Mesenteric fat pad (tissue), 1 donor: ENCODE results near the gene POLR3B. TPM values are rescaled to one million over a fixed set of nuclear protein-coding genes. Genes with fewer than 3 reads are reported as not detected.
"Not testable (repeated sequence)": the region's sequence is repeated elsewhere in the genome, so short reads cannot be mapped to it uniquely, and the experiment has no call there.

ENCODE experiments used
- DNase-seq: peaks from one replicate; pipeline ENCODE4 v3.0.0-alpha.2; 2020; ENCODE audit warnings: low spot score
- total RNA-seq: library from RNA; stranded (reverse); fragmentation: NEBNext Ultra II Directional; extraction: Animal tissue kit (Norgen Biotek cat#: 25700); gene quantifications from one replicate; pipeline ENCODE4 v1.2.1, GENCODE V29; 2021
- donor health status: DM: yes; HTN: yes; CAD: no.

Gene POLR3B
- total RNA-seq, 1 donor from 2014 or later: 11.8 TPM

DNA sequence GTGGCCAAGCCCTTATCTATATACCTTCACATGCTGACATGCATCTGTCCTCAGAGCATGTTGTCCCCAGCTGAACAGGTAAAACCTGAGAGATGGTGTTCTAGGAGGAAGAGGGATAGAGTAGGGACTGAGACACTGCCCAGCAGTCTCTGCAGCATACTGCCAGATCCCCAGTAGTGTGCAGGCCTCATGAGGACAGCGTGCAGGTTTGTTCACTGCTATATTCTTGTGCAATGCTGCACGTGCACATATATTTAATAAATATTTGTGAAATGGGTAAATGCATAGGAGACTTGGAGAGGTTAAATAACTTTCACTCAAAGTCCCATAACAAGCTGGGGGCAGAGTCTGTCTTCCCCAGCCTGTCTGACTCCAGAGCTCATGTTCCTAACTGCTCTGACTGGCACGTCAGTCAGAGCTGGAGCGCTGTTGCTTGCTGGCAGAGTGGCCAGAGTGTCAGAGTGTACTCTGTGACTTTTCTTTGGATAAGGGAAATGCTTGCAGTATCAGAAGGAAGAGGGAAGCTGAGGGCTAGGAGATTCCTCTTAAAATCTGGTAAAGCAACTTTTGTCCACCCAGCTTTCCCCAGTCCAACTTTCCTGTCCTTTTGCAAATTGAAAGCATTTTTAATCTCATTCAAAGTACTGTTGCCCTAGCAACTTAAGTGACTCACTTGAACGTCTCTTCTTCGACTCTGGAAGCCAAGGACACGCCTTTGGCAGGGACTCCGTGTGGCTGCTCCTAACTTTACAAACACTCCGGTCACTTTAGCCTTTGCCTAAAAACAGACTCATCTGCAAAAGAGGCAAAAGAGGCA lies 14.9 kb upstream of the POLR3B start:
- DNase-seq: no peak

DNA sequence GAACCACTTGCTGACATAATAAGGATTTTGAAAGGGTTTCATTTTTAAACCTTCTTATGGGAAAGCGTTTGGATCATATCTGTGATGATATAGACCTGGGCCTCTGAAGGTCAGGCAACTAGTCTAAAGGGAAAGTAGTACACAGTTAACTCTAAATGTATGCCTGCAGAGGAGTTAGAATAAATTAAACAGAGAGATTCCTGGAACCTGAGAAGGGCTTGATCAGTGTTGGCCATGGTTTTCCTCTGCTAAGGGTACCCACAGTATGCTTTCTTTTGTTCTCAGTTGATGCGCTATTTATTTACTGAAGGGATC lies 14.4 kb upstream of the POLR3B start:
- DNase-seq: no peak

DNA sequence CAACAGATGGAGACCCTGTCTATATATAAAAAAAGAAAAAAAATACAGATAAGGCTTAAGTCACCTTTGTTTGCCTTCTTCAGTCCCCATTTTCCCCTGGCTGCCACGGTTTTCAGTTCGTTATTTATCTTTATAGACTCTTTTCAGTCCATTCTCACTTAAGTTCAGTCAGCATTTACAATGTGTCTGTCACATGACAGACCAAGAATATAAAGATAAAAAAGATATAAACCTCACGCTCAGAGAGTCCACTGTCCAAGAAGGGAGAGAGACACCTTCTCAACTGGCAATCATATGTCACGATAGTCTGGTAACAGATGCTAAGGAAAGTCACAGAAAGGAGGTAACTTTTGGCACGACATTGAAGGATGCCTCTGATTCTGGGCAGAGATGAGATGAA lies 13.4 kb upstream of the POLR3B start:
- no peak for DNase-seq

DNA sequence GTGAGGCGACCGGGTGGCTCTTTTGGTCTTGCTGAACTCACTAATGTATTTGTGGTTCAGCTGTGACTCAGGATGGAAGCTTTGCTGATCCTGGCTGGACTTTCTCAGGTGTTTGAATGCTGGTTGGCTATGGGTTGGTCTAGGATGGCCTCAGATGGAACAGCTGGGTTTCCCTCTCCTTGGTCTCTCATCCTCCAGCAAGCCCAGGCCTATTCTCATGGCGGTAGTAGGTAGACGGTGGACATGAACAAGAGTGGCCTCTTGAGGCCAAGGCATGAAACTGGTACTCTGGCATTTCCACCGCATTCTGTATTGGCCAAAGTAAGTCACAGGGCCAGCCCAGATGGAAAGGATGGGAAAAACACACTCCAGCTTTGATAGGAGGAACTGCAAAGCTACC lies 11.8 kb upstream of the POLR3B start:
- no peak for DNase-seq

DNA sequence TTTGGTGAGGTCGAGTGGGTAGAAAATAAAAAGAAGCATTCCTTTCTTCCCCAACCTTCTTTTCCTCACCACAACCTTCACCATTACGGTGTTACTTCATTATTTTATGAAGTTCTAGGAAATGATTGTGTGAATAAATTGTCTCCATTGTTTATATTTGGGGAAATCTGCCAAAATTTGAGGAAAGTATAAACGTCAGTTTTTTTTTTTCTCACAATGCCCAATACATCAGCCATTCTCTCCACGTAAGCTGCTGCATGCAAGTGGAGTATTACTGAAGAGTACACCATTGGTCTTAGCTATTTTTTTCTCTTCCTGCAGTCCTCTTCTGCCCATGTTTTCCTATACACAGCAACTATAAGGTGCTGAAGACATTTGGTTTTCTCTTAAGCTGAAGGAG lies 9.1 kb upstream of the POLR3B start:
- no peak for DNase-seq

DNA sequence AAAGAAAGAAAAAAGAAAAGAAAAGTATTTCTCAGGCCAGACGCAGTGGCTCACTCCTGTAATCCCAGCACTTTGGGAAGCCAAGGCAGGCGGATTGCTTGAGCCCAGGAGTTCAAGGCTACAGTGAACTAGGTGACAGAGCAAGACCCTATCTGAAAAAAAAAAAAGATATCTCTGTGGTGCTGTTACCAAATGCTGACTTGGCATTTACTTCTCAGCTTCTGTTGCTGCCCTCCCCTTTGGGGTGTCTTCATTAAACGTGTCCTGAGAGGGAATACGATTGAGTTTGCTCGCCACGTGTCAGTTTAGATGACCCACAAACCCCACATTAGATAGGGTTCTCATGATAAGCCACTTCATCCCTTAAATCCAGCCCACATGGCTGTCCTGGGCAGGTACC lies 4.4 kb upstream of the POLR3B start:
- no peak for DNase-seq

DNA sequence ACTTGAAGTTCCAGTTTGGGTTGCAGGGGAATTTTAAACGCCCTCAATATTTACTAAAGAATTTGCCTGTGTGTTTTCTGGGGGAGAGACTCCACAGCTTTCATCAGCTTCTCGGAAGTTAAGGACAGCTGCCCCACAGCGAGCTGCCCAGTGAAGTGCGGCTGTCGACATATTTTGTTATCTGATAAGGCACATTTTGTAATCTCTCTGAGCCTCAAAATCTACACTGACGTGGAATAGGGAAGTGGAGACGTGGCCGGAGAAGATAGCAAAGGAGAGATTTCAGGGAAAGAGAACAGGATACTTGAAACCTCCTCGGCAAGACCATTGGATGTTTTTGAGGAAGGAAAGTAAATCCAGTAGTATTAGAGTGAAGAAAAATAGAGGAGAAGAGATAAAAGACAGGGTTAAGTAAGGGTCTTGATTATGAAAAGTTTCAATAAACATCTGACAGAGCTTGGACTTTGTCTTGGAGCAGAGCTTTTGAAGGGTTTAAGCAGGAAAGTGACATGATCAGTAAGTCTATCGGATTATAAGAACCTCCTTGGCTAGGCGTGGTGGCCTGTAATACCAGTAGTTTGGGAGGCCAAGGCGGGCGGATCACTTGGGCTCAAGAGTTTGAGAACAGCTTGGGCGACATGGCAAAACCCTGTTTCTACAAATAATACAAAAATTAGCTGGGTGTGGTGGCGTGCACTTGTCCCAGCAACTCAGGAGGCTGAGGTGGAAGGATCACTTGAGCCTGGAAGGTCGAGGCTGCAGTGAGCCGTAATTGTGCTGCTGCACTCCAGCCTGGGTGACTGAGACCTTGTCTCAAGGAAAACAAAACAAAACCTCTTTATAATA lies 1.1 kb downstream of the POLR3B start:
- no peak for DNase-seq

DNA sequence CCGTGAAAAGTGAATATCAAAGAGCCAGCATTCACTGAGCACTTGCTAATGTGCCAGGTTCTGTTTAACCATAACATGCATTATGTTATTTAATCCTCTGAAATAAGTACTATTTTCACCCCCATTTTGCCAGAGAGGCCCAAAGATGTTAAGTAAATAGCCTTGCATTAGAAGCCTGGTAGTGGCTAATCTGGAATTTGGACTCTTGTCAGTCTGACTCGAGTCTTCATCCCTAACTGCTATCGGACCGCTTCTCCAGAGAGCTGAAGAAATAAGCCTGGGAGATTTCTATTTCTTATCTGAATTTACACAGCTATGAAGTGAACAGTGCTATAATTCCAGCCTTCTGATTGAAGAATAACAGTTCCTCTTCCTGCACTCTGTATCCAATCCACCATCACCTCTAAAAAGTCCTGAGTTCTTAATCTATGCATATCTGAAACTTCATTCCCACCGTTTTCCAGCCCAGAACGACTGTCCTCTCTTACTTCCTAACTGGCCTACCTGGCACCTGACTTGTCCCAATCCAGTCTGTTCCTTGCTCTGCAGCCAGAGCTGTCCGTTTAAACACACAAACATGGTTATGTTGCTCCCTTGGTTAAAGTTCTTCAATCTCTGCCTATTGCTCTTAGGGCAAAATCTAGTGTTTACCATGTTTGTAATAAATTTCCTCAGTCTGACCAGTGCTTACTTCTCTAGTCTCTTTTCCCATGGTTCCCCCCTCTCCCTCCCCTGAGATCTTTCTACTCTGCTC lies 2.3 kb downstream of the POLR3B start:
- no peak for DNase-seq

DNA sequence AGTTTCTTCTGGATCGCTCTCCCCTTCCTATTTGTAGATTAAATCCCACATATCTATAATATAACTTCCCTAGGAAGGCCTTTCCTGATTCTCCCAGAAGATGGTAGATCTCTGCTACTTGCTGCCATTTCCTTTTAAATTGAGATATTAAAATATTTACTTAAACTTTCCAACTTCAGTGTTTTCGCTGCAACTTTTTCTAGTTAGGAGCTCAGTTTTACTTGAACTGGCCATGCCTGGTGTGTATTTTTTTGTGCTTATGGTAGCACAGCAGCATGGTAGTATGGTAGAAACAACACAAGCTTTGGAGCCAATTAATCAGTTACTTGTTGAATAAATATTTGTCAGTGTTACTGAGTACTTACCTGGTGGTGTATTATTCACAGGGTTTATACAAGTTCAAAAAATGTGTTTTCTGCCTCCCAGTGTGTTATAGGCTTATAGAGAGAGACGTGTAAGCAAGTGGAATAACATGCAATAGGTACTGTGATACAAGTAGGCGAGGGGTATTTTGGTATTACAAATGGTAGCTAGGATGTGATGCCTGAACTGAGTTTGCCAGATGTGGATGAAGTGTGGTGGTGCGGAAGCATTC lies 2.9 kb downstream of the POLR3B start:
- no peak for DNase-seq

DNA sequence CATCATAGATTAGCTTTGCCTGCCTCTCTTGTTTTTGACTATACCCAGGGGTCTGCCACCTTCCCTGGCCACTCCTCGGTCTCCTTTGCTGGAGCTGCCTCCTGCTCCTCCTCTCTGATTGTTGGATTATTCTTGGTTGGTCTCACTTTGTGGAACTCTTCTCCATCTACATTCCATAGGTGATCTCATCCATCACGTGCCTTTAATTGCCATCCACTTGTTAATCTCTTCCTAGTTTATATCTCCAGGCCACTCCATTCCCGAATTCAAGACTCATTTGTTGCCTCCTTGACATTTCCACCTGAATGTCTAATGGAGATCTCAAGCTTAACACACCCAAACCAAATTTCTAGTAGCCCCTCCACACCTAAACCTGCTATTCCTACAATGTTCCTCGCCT lies 5.4 kb downstream of the POLR3B start:
- no peak for DNase-seq

DNA sequence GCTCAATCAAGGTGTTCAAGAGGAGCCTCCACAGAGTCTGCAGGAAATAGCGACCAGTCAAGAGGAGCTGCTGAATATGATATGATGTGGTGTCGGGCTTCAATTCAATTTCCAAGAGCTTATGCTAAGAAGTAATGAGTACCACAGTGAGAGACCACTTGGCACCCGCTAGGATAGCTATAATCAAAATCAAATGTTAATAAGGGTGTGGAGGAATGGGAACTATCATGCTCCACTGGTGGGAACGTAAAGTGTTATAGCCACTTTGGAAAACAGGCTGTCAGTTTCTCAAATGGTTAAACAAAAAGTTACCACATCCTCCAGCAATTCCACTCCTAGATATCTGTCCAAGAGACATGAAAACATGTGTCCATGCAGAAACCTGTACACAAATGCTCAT lies 6.7 kb downstream of the POLR3B start:
- no peak for DNase-seq

DNA sequence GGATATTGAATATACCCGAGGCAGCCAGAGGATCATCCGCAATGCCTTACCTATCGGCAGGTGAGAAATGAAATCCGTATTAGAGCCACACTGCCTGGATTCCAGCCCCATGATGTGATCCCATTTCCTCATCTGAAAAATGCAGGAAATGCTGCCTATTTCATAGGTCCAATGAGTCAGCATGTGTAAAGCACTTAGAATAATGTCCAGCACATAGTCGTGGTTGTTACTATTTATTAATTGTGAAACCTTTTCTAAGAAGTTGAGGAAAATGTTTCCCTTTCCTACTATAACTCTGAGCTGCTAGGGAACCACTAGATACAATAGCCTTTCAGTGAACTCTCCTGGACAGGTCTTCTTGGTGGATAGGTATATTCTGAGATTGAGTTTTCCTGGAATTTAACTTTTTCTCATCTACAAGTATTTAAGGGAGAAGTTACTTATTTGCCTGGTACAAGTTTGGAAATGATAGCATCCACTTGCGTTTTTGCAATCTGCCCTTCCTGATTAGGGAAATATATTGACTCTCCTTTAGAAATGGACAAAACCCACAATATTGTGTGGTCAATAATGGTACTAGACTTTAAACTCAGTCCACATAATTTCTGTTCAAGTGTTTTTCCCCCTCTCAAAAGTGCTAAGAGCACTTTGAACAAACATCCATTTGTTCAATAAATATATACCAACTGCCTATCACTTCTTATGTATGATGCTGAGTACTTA lies 12.2 kb downstream of the POLR3B start:
- no peak for DNase-seq

DNA sequence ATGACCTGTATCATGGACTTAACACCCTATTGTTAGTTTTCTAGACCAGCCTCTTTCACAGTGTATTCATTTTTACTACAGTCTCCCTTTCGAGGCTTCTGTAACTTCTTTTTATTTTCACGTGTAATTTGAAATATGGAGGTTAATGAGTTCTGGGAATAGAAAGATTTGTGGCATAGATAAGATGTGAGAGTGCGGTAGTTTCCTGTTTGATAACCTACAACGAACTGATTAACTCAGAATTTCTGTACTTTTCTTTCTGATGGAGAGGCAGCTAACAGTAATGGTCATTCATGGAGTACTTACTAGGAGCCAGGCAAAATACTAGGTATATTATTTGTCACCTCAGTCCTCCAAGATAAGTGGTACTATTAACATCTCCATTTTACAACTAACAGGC lies 21.2 kb downstream of the POLR3B start:
- no peak for DNase-seq

DNA sequence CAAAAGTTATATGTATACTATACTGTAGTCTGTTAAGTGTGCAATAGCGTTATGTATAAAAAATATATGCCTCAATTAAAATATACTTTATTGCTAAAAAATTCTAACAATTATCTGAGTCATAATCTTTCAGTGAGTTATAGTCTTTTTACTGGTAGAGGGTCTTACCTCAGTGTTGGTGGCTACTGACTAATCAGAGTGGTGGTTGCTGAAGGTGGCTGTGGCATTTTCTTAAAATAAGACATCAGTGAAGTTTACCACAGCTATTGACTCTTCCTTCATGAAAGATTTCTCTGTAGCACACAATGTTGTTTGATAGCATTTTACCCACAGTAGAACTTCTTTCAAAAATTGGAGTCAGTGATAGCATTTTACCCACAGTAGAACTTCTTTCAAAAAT lies 23.4 kb downstream of the POLR3B start:
- DNase-seq: no peak

DNA sequence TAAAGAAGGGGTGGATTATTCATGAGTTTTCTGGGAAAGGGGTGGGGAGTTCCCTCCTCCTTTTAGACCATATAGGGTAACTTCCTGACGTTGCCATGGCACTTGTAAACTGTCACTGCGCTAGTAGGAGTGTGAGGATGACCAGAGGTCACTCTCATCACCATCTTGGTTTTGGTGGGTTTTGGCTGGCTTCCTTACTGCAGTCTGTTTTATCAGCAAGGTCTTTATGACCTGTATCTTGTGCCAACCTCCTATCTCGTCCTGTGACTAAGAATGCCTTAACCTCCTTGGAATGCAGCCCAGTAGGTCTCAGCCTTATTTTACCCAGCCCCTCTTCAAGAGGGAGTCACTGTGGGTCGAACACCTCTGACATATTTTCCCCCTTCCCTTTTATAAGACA lies 24.3 kb downstream of the POLR3B start:
- not testable (repeated sequence) for DNase-seq

DNA sequence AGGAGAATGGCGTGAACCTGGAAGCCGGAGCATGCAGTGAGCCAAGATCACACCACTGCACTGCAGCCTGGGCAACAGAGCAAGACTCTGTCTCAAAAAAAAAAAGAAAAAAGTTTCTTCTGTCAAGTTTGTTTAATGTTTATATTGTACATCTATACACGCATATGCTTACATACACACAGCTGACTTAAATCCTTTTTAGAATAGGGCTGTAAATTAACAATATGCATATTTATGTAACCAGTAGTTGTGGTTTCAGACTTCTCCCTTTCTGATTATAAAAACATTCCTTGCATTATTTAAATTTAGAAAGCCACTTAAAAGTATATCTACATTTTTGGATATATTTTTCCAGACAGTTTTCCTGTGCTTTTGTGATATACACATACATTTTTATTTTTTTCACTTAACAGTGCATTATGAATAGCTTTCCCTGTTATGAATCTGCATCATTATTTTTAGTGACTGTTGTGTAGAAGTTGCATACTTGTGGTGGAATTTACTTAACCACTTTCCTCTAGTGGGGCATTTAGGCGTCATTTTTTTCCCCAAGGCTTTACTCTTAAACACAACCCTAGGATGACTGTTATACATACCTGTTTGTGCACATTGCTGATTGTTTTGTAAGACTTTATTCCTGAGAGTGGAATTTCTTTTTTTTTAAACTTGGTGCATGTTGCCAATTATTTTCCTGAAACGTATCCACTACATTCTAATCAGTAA lies 29.4 kb downstream of the POLR3B start:
- no peak for DNase-seq

DNA sequence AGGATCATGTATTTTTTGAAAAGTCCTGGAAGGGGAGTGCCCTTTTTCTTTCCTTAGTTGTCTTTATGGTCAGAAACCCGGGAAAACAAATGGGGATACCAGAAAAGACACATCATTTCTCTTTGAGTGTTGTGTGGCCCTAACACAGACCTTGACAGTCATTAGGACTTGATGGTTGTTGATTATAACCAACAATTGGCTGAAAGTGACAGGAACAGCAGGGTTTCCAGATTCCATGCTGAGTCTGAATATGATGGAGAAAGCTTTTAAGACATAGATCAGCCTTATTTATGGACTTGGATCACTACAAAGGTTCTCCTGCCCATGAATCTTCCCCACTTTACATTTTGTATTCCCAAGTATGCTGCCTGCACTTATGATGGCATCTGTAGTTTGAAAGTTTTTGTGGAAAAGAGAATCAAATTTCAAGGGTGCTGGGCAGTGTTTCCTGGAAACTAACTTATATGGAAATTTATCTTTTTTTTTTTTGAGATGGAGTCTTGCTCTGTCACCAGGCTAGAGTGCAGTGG lies 30.4 kb downstream of the POLR3B start:
- DNase-seq: no peak

DNA sequence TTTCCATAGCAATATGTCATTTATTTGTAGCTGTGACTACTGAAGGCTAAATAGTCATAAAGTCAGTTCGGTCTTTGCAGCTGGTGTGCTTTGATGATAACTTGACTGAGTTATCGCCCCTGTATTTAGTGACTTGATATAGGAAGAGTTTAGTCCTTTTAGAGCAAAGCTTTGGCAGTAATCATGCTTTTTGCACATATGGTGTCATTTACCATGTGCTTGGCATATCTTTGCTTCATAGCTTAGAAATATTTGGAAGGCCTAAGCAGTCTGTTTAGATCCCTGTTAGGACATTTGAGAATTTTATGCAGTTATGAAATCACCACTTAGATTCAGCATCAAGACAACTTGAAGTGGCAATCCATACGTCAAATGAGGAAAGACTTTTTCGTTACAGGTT lies 31.6 kb downstream of the POLR3B start:
- no peak for DNase-seq

DNA sequence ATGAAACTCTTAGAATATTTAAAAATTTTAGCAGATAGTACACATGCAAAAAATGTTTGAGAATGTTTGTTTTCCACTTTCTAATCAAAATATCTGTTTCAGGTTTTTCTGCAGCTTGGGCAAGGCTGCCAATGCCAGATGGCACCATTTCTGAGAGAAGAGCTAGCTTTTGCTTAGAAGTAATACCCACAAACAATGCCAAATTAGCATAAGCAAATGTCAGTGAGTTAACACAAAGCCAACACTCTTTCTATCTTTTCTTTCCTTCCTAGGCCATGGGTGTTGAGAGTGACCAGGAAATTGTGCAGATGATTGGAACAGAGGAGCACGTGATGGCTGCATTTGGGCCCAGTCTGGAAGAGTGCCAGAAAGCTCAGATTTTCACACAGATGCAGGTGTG lies 35.2 kb downstream of the POLR3B start:
- no peak for DNase-seq

DNA sequence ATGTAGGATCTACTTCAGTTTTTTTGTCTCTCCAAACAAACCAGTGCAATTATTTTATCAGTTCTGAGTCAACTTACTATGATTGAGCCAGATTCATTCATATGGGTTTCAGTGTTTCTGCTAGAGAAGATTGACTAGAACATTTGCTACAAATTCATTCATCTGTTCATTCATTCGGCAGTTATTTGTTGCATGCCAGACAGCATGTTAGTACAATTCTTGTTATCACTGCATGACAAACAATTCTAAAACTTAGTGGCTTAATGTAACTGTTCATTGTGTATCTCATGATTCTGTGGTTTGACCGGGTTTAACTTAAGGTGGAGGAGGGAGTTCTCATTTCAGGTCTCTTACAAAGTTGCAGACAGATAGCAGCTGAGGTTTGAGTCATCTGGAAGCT lies 52.3 kb downstream of the POLR3B start:
- no peak for DNase-seq
